ENCODE results near the gene HTR6.

The HTR6 gene

DNA sequence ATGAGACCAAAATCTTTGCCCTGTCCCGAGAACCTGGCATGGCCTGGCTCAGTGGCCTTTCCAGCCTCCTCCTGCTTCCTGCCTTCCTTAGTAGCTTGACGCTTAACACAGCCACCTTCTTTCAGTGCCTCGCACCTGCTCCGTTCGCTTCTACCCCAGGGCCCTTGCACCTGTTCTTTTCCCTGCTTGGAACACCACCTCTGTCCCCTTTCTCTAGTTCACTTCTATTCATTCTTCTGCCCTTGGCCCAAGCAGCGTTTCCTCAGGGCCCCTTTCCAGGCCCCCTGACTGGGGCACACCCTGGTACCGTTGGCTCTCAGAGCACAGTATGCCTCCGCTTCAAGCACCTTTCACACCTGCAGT, 9.0 kb upstream of the HTR6 start:
- DNase-seq (ENCODE audit: low read depth), result no peak
- H3K4me3 ChIP-seq (ENCODE audit: low read depth, low read length), result no peak overlapping the region
- TF ChIP-seq, protein P1, sequence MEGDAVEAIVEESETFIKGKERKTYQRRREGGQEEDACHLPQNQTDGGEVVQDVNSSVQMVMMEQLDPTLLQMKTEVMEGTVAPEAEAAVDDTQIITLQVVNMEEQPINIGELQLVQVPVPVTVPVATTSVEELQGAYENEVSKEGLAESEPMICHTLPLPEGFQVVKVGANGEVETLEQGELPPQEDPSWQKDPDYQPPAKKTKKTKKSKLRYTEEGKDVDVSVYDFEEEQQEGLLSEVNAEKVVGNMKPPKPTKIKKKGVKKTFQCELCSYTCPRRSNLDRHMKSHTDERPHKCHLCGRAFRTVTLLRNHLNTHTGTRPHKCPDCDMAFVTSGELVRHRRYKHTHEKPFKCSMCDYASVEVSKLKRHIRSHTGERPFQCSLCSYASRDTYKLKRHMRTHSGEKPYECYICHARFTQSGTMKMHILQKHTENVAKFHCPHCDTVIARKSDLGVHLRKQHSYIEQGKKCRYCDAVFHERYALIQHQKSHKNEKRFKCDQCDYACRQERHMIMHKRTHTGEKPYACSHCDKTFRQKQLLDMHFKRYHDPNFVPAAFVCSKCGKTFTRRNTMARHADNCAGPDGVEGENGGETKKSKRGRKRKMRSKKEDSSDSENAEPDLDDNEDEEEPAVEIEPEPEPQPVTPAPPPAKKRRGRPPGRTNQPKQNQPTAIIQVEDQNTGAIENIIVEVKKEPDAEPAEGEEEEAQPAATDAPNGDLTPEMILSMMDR (IDR thresholded peaks at IDR 0.05; ENCODE audit: insufficient read depth, low read depth, low read length, missing control alignments), result no peak

DNA sequence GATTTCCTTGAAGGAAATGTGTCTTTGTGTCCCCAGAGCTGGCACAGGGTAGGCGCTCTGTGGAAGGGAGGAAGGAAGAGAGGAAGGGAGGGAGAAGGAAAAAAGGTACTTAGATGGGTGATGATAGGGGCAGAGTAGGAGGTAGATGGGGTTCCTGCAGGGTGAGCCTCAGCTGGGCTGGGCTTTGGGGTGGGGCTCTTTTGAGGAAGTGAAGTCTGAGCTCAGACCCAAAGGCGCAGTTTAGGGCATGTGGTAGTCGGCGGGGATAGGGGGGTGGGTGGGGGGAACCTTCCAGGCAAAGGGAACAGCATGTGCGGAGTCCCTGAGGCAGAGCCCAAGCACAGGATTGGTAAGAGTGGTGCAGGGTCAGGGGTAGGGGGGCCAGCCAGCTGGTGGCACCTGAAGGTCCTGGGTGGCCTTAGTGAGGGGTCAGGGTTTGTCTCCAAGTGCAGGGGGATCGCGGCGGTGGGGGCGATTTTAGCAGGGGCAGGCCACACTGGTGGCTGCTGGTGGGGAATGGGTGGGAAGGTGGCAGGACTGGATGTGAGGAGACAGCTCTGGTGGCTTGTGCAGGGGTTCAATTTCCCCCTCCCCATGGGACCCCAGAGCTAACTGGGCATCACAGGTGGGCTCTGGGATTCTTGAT, 8.4 kb upstream of the HTR6 start:
- TF ChIP-seq, protein P1 (IDR thresholded peaks at IDR 0.05; ENCODE audit: insufficient read depth, low read depth, low read length, missing control alignments), result no peak
- no peak overlapping the region for H3K4me3 ChIP-seq (ENCODE audit: low read depth, low read length)
- no peak for DNase-seq (ENCODE audit: low read depth)

DNA sequence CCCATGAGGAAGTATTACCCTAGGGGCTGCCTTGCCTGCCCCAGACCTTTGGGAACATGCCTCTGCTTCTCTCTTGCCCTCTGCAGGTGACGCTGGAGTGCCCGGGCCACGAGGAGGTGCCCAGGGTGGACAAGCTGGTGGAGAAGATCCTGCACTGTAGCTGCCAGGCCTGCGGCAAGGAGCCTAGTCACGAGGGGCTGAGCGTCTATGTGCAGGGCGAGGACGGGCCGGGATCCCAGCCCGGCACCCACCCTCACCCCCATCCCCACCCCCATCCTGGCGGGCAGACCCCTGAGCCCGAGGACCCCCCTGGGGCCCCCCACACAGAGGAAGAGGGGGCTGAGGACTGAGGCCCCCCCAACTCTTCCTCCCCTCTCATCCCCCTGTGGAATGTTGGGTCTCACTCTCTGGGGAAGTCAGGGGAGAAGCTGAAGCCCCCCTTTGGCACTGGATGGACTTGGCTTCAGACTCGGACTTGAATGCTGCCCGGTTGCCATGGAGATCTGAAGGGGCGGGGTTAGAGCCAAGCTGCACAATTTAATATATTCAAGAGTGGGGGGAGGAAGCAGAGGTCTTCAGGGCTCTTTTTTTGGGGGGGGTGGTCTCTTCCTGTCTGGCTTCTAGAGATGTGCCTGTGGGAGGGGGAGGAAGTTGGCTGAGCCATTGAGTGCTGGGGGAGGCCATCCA, 7.8 kb upstream of the HTR6 start:
- no peak for DNase-seq (ENCODE audit: low read depth)

DNA sequence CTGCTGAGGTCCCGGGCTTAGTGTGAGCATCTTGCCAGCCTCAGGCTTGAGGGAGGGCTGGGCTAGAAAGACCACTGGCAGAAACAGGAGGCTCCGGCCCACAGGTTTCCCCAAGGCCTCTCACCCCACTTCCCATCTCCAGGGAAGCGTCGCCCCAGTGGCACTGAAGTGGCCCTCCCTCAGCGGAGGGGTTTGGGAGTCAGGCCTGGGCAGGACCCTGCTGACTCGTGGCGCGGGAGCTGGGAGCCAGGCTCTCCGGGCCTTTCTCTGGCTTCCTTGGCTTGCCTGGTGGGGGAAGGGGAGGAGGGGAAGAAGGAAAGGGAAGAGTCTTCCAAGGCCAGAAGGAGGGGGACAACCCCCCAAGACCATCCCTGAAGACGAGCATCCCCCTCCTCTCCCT, 7.2 kb upstream of the HTR6 start:
- DNase-seq (ENCODE audit: low read depth), result no peak
- H3K4me3 ChIP-seq (ENCODE audit: low read depth, low read length), result no peak overlapping the region
- TF ChIP-seq, protein P1 (IDR thresholded peaks at IDR 0.05; ENCODE audit: insufficient read depth, low read depth, low read length, missing control alignments), result no peak

More for the DNA sequence above, 7.8 kb upstream of the HTR6 start:
- TF ChIP-seq, protein P1 (IDR thresholded peaks at IDR 0.05; ENCODE audit: insufficient read depth, low read depth, low read length, missing control alignments), result no peak
- no peak overlapping the region for H3K4me3 ChIP-seq (ENCODE audit: low read depth, low read length)

- TF ChIP-seq, protein P1 (IDR thresholded peaks at IDR 0.05; ENCODE audit: insufficient read depth, low read depth, low read length, missing control alignments), result no peak
- no peak for DNase-seq (ENCODE audit: low read depth)
- no peak overlapping the region for H3K4me3 ChIP-seq (ENCODE audit: low read depth, low read length)
Measured at GRCh38 chr1:19658186-19658585, 6.5 kb upstream of the HTR6 start.

- DNase-seq (ENCODE audit: low read depth), result peak; percentile 62
- H3K4me3 ChIP-seq (ENCODE audit: low read depth, low read length), result no peak overlapping the region
- TF ChIP-seq, protein P1 (IDR thresholded peaks at IDR 0.05; ENCODE audit: insufficient read depth, low read depth, low read length, missing control alignments), result peak; percentile 49
Measured at GRCh38 chr1:19661721-19662228, 2.9 kb upstream of the HTR6 start.

Measured in GM12865 (cell line).